RCC 7860 (cell line): ENCODE data around the gene OR14C36.
"Not testable (repeated sequence)": the region's sequence is repeated elsewhere in the genome, so short reads cannot be mapped to it uniquely, and the experiment has no call there.

Experiments
- DNase-seq: peaks from one replicate; pipeline ENCODE4 v3.0.0-alpha.2; 2015; ENCODE audit warnings: low spot score
- FAIRE-seq: peaks from 2 replicates; lab custom pipeline; 2012; peaks lifted over from hg19 to GRCh38; lab: Jason Lieb, UNC

The OR14C36 gene, protein sequence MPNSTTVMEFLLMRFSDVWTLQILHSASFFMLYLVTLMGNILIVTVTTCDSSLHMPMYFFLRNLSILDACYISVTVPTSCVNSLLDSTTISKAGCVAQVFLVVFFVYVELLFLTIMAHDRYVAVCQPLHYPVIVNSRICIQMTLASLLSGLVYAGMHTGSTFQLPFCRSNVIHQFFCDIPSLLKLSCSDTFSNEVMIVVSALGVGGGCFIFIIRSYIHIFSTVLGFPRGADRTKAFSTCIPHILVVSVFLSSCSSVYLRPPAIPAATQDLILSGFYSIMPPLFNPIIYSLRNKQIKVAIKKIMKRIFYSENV

DNA sequence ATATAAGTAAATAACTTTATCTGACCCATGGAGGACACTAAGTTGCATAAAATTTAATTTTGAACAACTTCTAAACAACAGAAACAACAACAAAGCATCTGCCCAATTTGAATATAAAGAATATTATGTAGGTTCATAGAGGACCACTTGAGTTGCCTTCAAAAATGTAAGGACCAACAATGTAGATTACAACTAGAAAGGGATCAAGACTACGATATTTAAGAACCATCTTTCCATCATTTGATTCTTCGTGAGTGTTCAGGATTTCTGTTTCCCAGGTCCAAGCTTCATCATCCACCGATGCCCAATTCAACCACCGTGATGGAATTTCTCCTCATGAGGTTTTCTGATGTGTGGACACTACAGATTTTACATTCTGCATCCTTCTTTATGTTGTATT, at the start of gene OR14C36:
Gene OR14C36 (plus strand): TSS at position 301 of the 400 bp plus-strand sequence. CDS start 0 bp downstream, at position 301.
- FAIRE-seq: no peak
- DNase-seq: no peak

DNA sequence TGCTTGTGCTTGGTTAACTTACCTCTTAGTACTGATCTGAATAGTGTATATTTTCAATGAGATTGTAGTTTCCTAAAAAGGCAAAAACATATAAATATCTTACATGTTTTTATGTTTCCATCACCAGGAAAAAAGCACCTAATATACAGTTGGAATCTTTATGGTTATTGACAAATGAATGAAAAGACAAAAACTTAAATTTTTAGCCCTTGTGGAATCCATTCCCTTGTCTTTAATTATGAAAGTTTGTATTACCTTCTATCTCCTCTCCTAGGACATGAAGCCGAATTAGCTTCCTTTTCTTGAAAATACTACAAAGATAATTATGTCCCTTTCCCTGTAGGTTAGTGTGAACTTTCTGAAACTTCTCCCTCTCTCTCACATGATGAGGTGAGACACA, 45.3 kb upstream of the OR14C36 start, which contains the start of gene OR2T12:
Gene OR2T12 (minus strand): TSS at position 101 of the 400 bp plus-strand sequence. CDS start 7,846 bp downstream, outside the sequence.
- no peak for FAIRE-seq
- DNase-seq: no peak

DNA sequence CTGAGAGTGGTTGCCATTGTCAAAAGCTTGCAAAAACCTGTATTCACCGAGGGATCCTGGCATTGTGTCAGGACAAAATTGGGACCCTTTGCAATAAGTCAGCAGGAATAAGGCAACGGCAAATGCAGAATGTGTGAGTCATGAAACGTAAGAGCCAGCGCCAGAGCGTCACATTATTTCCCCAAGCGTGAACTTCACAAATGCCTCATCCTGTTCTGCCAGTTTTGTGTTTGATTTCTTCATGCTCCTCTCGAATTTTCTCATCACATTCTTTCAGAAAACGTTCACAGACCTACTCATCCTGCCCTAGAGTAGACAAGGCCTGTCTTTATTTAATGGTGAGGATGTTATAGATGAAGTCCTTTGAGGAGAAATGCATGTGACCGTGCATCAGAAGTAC, 42.9 kb upstream of the OR14C36 start:
- DNase-seq, FAIRE-seq: not testable (repeated sequence)

DNA sequence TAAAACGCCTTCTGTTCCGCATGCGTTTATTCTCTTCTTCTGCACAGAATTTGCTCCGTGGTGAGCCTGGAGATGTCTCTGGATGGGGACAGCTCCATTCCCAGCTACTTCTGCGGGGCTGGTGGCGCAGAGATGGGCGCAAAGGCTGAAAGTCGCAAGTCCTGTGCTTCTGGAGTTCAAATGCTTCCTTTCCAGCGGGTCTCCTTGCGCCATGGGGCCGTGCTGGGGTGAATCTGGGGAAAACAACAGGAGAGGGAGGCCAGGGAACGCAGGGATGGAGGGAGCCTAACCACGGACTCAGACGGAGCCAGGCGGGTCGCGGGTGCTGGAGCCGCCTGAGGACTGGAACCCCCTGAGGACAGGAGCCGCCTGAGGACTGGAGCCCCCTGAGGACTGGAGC, 42.5 kb upstream of the OR14C36 start:
- no peak for FAIRE-seq
- DNase-seq: no peak

DNA sequence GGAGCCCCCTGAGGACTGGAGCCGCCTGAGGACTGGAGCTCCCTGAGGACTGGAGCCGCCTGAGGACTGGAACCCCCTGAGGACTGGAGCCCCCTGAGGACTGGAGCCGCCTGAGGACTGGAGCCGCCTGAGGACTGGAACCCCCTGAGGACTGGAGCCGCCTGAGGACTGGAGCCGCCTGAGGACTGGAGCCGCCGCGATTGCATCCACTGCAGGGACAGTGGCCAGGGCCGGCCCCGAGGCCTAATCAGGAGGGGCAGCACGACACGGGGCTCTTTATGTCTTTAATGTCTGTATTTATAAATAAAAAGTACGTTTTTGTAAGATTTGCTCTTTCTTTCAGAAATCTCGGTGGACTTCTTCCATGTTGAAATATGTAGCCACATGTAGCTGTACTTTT, 41.8 kb upstream of the OR14C36 start:
- FAIRE-seq, DNase-seq: not testable (repeated sequence)

DNA sequence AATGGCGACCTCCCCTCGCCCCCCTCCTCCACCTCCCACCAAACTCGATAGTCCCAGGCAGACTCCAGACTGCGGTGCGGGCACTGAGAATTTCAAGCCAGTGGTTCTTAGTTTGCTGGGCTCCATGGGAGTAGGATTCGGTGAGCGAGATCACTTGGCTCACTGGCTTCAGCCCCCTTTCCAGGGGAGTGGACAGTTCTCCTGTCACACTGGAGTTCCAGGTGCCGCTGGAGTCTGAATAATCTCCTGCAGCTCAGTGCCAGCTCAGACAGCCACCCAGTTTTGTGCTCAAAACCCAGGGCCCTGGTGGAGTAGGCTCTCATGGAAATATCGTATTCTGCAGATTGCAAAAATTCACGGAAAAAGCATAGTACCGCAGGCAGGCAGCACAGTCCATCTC, 31.8 kb upstream of the OR14C36 start:
- no peak for DNase-seq
- no peak for FAIRE-seq

DNA sequence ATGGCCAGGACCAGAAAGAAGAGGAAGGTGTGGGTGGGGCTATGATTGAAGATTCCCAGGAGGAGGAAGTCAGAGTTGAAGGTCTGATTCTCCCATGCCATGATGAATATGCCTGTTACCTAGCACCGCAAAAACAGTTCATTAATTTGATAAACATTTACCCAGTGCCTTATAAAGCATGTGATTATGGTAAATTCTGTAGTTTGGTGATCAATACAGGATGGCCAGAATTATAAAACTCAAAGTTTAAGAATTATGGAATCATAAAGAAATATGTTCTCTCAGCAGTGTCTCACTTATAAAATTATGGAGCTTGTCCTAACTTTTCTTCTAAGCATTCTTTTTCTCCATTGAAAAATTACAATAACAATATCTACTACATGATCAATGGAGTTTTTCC, 24.1 kb upstream of the OR14C36 start, which contains the start of gene OR2M7:
Gene OR2M7 (minus strand): TSS at position 101 of the 400 bp plus-strand sequence. CDS start 0 bp downstream, at position 101.
- FAIRE-seq: no peak
- no peak for DNase-seq

DNA sequence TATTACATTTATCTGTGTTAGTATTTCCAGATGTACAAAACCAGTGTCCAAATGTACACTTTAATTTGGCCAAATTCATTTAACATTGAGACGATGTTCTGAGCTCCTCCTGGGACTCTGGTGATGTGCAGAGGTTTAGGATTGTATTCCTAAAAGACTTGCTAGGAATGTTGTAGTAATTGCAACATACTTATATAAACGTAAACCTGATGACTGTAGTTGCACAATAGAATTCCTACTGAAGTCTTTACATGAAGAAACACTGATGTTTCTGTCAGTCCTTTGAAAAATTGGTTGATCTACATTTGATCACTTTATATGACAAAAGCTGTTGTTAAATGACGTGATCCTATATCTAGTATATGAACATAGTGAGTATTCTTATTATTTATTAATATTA, 5.1 kb upstream of the OR14C36 start:
- DNase-seq: no peak
- no peak for FAIRE-seq

DNA sequence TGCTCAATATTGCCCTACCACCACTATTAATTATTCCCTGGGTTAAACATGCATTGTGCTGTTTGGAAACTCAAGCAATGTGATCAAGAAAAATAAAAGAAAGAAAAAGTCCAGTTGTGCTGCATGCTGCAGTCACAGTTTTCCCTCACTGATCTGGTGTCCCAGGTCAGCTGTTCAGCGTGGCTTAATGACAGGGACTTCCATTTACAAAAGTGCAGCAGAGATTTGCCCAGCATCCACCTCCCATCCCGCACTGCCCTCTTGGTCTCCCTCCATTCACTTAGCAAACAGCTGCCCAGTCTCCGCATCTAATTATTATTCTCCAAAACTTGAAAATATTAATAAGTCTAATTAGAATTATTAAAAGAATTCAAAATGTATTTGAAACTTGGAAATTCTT, 10.8 kb downstream of the OR14C36 start:
- no peak for FAIRE-seq
- DNase-seq: no peak

DNA sequence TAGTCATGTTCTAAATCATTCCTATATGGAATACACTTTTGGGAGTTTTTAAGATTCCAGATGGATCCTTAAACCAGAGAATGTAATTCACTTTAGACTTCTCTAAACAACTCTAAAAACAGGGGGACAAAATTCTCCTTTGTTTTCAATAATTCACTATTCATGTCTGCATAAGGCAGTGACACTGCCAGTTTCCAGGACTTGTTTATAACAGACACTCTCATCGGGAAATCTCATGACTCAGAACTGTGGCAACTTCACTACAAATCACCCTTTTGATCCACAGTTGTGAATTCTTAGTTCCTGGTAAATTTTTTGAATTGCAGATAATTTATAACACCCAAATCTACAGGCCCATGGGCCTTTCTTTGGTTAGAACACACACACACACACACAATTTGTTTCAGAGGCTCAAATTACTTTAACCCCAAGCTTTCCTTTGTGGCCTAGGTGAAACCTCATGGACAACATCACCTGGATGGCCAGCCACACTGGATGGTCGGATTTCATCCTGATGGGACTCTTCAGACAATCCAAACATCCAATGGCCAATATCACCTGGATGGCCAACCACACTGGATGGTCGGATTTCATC, 12.6 kb downstream of the OR14C36 start, which contains the start of gene OR2T4:
Gene OR2T4 (plus strand): TSS at position 545 of the 595 bp plus-strand sequence. CDS start 0 bp downstream, at position 545.
- DNase-seq (no peak), FAIRE-seq (no peak)

DNA sequence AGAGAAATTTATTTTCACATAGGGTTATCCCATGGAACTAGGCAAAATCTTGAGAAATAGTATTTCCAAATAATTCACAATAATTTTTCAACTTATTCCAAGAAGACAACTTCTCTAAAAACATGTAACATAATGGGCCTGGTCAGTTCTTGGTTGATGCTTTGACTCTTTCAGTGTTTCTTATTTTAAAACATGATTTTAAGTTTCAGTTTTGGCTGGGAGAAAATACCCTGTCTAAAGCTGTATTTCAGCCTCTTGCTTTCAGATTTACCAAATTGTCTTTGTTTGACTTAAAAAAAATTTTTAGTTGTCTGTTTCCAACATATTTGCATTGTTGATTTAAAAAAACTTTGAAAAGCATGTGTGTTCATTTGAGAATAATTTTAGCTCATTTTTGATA, 18.0 kb downstream of the OR14C36 start:
- no peak for DNase-seq
- no peak for FAIRE-seq

DNA sequence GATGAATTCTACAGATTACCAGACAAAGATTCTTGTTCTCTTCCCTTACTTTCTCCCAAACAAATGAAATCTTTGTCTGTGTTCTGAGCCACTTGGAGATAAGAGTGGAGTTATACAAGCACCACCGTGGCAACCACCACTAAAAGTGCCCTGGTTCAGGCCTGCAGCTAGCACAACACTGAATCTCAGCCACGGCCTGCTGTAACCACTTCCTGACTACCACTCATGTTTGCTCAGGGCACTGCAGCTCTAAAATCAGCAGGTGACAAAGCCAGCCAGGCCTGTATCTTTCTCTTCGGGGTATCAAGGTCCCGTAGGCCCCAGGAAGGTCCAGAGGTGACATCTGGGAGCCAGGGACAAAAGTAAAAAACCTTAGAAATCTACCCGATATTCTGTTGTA, 23.8 kb downstream of the OR14C36 start:
- FAIRE-seq: no peak
- DNase-seq: no peak

DNA sequence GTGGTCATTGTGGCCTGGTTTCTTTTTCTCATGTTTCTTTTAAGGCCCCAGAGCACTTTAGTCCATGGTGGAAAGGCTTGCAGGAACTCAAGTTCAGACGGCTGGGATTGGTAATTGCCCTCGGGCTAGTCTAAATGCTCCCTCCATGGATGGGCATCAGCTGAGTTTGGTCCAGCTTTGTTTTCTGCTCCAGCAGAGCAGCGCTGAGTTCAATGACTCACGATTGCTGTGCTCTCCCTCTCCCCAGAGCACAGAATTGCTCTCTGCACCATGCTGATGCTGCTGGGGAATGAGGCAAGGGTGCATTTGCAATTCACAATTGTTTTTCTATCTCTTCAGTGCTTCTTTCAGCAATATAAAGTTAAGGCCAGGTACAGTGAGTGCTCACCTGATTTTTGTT, 25.2 kb downstream of the OR14C36 start:
- no peak for DNase-seq

DNA sequence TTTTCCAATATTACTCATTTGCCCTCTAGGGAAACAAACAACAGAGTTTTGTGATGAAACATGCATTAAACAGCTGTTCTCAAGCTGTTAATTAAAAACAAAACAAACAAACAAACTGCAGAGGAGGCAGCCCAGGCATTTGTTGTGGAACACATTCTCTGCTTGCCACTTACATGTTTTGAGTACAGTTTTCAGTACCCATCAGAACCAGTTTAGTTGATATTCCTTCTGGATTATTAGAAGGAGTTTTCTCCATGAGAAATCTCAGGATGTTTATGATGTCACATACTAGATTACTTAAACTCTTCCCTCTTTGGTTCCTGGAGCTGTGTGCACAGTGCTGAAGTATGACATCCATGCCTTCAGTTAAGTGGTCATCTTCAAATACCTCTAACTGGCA, 26.9 kb downstream of the OR14C36 start, which contains the start of gene OR2T6:
Gene OR2T6 (plus strand): TSS at position 301 of the 400 bp plus-strand sequence. CDS start 11,863 bp downstream, outside the sequence.
- DNase-seq (no peak), FAIRE-seq (no peak)

More for the DNA sequence above, 25.2 kb downstream of the OR14C36 start:
- FAIRE-seq: no peak

DNA sequence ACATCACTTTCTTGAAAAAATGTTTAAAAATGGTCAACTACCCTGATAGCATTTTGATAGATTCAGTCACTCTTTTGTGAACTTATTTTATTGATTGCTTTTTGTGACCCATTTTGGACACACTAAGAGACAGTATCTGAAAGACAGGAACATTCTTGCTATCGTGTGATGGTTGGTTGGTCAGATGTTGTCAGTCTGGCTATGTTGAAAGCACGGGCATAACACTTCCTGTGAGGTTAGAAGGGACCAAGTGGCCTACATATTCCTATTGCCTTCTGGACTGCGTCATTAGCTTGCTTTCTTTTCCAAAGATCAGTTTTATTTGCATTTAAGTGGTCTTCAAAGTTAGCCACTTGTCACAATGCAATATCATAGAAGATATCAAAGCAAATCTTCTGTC, 28.3 kb downstream of the OR14C36 start:
- DNase-seq (no peak), FAIRE-seq (no peak)

DNA sequence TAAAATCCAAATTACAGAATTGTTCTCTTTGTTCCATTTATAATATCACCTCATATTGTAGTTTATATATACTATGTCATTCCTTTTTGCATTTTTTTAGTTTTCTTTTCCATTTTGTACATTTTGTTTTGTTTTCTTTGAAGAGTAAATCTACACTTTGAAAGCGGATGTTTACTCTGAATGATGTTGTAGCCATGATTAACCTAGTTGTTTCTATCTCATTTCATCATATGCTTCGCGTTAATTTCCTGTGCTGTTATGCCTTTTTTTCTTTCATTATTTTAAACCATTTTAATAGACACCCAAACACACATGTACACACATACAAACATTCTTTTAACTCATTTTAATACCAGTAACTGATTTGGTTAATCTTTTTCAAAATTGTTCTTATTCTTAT, 32.3 kb downstream of the OR14C36 start:
- DNase-seq (no peak), FAIRE-seq (no peak)

DNA sequence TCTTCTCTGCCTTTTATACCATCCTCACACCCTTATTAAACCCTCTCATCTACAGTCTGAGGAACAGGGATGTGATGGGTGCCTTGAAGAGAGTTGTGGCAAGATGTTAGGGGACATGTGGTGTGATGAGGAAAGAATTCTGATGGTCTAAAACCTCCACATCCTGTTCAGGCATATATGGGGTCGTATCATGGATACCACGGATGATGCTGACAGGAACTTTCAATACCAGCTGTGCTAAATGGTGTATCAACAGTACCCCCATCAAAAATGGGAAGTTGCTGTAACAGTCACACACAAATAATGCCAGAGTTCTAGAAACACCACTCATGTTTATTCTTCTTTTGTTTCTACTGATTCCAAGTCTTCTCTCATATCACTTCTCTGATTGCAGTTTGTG, 39.9 kb downstream of the OR14C36 start:
- FAIRE-seq (no peak), DNase-seq (no peak)

DNA sequence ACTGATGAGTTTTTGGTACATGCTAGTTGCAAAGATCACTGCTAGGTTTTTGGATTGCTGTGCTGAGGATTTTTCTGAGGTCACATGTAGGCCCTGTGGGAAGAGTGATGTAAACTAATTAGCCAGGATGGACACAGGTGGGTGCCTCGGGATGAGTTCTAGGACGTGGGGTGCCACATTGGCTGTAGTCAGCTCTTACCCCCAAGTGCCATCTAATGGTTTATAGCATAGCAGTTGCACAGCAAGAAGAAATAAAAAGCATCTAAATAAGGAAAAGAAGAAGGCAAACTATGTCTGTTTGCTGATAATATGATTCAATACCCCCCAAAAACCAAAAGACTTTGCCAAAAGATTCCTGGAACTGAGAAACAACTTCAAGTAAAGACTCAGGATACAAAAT, 44.5 kb downstream of the OR14C36 start:
- DNase-seq: no peak
- no peak for FAIRE-seq
